ENCODE data around the gene ASRGL1. TPM values are rescaled to one million over a fixed set of nuclear protein-coding genes. Genes with fewer than 3 reads are reported as not detected.

Gene ASRGL1
- total RNA-seq, 6 experiments from 2014 or later, result 1.8 to 28.5 (median 4.7) TPM

GRCh38 chr11:62411524-62411923 is 74.3 kb downstream of the ASRGL1 start:
- Histone ChIP-seq H3K27ac (no peak overlapping the region), H3K9me3 (no peaks in the 10 kb centered on the region), H3K4me3 (no peak overlapping the region), H3K27me3 (no peaks in the 10 kb centered on the region), H3K36me3 (no peaks in the 10 kb centered on the region), H3K4me1 (no peaks in the 10 kb centered on the region)
- intact Hi-C loops (cut with DNase I), result no loop called here
- DNase-seq (no peak), ATAC-seq (no peak)
- TF ChIP-seq POLR2A (IDR thresholded peaks at IDR 0.05), result no peak
- TF ChIP-seq, protein P1, sequence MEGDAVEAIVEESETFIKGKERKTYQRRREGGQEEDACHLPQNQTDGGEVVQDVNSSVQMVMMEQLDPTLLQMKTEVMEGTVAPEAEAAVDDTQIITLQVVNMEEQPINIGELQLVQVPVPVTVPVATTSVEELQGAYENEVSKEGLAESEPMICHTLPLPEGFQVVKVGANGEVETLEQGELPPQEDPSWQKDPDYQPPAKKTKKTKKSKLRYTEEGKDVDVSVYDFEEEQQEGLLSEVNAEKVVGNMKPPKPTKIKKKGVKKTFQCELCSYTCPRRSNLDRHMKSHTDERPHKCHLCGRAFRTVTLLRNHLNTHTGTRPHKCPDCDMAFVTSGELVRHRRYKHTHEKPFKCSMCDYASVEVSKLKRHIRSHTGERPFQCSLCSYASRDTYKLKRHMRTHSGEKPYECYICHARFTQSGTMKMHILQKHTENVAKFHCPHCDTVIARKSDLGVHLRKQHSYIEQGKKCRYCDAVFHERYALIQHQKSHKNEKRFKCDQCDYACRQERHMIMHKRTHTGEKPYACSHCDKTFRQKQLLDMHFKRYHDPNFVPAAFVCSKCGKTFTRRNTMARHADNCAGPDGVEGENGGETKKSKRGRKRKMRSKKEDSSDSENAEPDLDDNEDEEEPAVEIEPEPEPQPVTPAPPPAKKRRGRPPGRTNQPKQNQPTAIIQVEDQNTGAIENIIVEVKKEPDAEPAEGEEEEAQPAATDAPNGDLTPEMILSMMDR (IDR thresholded peaks at IDR 0.05), result no peak
- 66% methylated on average over 3 of the region's 5 CpGs for WGBS (ENCODE audit: insufficient coverage, low coverage, low lambda C conversion rate, missing lambda C conversion rate)

DNA sequence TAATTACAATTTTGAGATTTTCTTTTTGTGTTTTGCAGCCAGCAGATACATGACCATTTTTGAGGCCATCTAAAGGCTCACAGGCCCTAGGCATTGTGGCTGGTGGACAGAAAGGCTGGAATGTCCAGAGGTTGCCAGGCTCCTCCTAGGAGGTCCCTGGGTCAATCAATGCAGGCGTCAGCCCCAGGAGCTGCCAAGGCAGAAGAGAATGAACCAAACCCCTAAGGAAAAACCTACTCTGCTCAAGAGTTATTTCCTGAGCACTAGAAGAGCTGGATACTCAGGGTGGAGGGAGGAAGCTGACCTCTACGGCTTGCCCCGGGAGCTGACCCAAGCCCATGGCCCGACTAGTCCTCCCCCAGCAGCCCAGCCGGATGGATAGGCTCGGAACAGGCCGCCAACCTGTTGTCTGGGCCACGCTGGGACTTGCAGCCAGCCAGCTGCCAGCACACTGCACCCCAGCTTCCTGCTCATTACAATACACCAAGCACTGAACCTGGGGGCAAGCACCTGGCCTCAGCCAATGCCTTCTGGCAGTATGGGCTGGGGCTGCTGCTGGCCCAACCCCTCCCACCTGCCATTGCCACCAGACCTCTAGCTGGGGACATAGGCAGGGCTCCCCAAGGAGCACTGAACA is 75.9 kb downstream of the ASRGL1 start:
- intact Hi-C loops (cut with DNase I), result no loop called here
- WGBS (ENCODE audit: insufficient coverage, low coverage, low lambda C conversion rate, missing lambda C conversion rate), result 62% methylated on average over 2 of the region's 8 CpGs
- ATAC-seq (peak in 2 of 4 donors; percentile 16 to 20), DNase-seq (no peak)
- Histone ChIP-seq H3K4me1 (no peaks in the 10 kb centered on the region), H3K27ac (no peak overlapping the region), H3K9me3 (no peaks in the 10 kb centered on the region), H3K4me3 (no peak overlapping the region), H3K27me3 (no peaks in the 10 kb centered on the region), H3K36me3 (no peaks in the 10 kb centered on the region)
- TF ChIP-seq, protein P1 (IDR thresholded peaks at IDR 0.05), result no peak
- no peak for TF ChIP-seq POLR2A (IDR thresholded peaks at IDR 0.05)

DNA sequence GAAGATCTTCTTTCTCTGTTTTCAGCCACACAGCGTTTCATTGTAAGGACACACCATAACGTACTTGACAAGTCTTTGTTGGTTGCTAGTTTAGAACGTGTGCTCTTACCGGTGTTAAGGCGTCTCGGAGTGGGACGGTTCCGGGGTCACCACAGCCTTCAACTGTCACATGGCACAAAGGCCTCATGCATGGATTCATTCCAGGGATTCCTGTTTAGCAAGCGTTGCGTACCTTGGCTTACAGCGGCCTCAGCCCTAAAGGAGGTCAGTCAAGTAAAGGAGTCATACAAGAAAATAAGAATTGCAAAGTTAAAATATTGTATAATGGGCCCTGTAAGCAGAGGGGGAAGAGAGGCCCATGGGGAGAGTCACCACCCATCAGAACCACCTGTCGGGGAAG is 79.3 kb downstream of the ASRGL1 start:
- no peak for ATAC-seq
- no peaks in the 10 kb centered on the region for H3K9me3 ChIP-seq
- no peaks in the 10 kb centered on the region for H3K27me3 ChIP-seq
- TF ChIP-seq, protein P1 (IDR thresholded peaks at IDR 0.05), result no peak
- TF ChIP-seq POLR2A (IDR thresholded peaks at IDR 0.05), result no peak
- no peaks in the 10 kb centered on the region for H3K36me3 ChIP-seq
- intact Hi-C loops (cut with DNase I), result no loop called here
- WGBS (ENCODE audit: insufficient coverage, low coverage, low lambda C conversion rate, missing lambda C conversion rate), result 90% methylated on average over 9 of the region's 12 CpGs
- DNase-seq, result no peak
- no peaks in the 10 kb centered on the region for H3K4me1 ChIP-seq
- no peak overlapping the region for H3K4me3 ChIP-seq
- no peak overlapping the region for H3K27ac ChIP-seq

GRCh38 chr11:62418136-62418535 is 80.9 kb downstream of the ASRGL1 start:
- no peak for DNase-seq

More at GRCh38 chr11:62418136-62418535, 80.9 kb downstream of the ASRGL1 start:
- H3K27ac ChIP-seq, result no peak overlapping the region
- no peaks in the 10 kb centered on the region for H3K9me3 ChIP-seq
- TF ChIP-seq, protein P1 (IDR thresholded peaks at IDR 0.05), result no peak
- TF ChIP-seq POLR2A (IDR thresholded peaks at IDR 0.05), result no peak
- H3K4me1 ChIP-seq, result no peaks in the 10 kb centered on the region
- no peaks in the 10 kb centered on the region for H3K27me3 ChIP-seq
- H3K36me3 ChIP-seq, result no peaks in the 10 kb centered on the region
- intact Hi-C loops (cut with DNase I), result no loop called here
- no peak for ATAC-seq
- 73% methylated on average over 3 of the region's 5 CpGs for WGBS (ENCODE audit: insufficient coverage, low coverage, low lambda C conversion rate, missing lambda C conversion rate)
- H3K4me3 ChIP-seq, result no peak overlapping the region
